Measurements from ENCODE around the gene RABGEF1.

DNA sequence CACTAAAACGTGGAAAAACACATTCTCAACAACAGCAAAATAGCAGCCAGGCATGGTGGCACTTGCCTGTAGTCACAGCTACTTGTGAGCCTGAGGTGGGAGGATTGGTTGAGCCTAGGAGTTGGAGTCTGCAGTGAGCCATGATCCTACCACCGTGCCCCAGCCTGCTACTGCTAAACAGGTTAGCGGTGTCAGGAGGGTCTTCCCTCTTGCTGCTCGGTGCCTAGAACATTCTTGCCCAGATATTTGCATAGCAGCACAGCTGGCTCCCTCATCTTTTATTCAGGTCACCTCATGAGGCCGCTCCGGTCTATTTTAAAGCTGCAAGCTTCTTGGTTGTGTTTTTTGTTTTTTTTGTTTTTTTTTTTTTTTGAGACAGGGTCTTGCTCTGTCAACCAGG, 2.9 kb upstream of the RABGEF1 start:
- no peak for TF ChIP-seq ZFX (IDR thresholded peaks at IDR 0.05; ENCODE audit: borderline replicate concordance)
- TF ChIP-seq, protein P1, sequence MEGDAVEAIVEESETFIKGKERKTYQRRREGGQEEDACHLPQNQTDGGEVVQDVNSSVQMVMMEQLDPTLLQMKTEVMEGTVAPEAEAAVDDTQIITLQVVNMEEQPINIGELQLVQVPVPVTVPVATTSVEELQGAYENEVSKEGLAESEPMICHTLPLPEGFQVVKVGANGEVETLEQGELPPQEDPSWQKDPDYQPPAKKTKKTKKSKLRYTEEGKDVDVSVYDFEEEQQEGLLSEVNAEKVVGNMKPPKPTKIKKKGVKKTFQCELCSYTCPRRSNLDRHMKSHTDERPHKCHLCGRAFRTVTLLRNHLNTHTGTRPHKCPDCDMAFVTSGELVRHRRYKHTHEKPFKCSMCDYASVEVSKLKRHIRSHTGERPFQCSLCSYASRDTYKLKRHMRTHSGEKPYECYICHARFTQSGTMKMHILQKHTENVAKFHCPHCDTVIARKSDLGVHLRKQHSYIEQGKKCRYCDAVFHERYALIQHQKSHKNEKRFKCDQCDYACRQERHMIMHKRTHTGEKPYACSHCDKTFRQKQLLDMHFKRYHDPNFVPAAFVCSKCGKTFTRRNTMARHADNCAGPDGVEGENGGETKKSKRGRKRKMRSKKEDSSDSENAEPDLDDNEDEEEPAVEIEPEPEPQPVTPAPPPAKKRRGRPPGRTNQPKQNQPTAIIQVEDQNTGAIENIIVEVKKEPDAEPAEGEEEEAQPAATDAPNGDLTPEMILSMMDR (IDR thresholded peaks at IDR 0.05): no peak
